Pancreas (tissue), 10 donors: Measurements from ENCODE around the gene SLC7A9. TPM values are rescaled to one million over a fixed set of nuclear protein-coding genes. Genes with fewer than 3 reads are reported as not detected.

ENCODE experiments used
- ATAC-seq, 4 donors: fragments of 200-7000 bp; cut with Tn5 transposase; one replicate each; pipeline versions ENCODE4 v1.8.0 to v1.9.1; 2020; ENCODE audit warnings: mild to moderate bottlenecking in 4 of 4, moderate library complexity in 4 of 4
- DNase-seq, 6 donors: peaks; one replicate each; pipeline ENCODE4 v3.0.0-alpha.2; 2020
- FAIRE-seq: peaks from 2 replicates; lab custom pipeline; 2012; peaks lifted over from hg19 to GRCh38; lab: Jason Lieb, UNC
- H3K27ac ChIP-seq, 4 donors: fragments of 200-600 bp; sonication (generic); 1 replicate in 3 of 4; 2 replicates in 1 of 4; pipeline versions ENCODE4 v1.5.0 to v1.8.0; 2020
- H3K27me3 ChIP-seq, 4 donors: fragments of 200-600 bp; one replicate each; pipeline ENCODE4 v1.8.0; 2021
- H3K36me3 ChIP-seq, 3 donors: fragments of 200-600 bp; sonication (generic) in 1 of 3; one replicate each; pipeline versions ENCODE4 v1.5.0 to v1.8.0; 2020 to 2021
- H3K4me1 ChIP-seq, 3 donors: fragments of 200-600 bp; one replicate each; pipeline ENCODE4 v1.8.0; 2021
- H3K4me3 ChIP-seq, 4 donors: fragments of 200-600 bp; sonication (generic) in 2 of 4; one replicate each; pipeline versions ENCODE4 v1.5.0 to v1.8.0; 2020 to 2021
- H3K9me3 ChIP-seq, 4 donors: fragments of 200-600 bp; one replicate each; pipeline ENCODE4 v1.8.0; 2021
- CTCF ChIP-seq, 4 donors: fragments of 200-600 bp; sonication (generic) in 3 of 4; IDR thresholded peaks; one replicate each; pipeline versions ENCODE4 v1.5.0 to v1.8.0; 2021; ENCODE audit warnings: antibody characterized with exemption in 4 of 4
- WGBS, 2 donors: extraction: QIAGEN DNeasy Blood & Tissue Kit; methylation state at CpG; one replicate each; pipeline ENCODE4 v1.1.7; 2013; 5-methylcytosine and 5-hydroxymethylcytosine counted together
- intact Hi-C, 3 donors: fragments of 100-400 bp; cut with DNase I; formaldehyde crosslinking; loops; one replicate each; pipeline versions ENCODE4 v1.11.1 to v1.14.2; 2022
- polyA plus RNA-seq, 2 donors: library from polyadenylated mRNA; stranded (reverse); fragments of 200-250 nt; gene quantifications; one replicate each; pipeline ENCODE4 v1.2.3, GENCODE V29; 2013
- total RNA-seq, 6 donors: library from RNA; stranded (reverse); fragmentation: NEBNext Ultra II Directional in 4 of 6; extraction: Animal tissue kit (Norgen Biotek cat#: 25700) in 4 of 6; gene quantifications; one replicate each; pipeline versions ENCODE4 v1.2.1 to v1.2.4, GENCODE V29; 2021 to 2023
- donor health status: healthy with polysubstance abuse.
- donor health status: DM: no; HTN: no; CAD: no; lungs with moderate emphysema.
- donor health status: DM: no; HTN: no; CAD: no.
- donor health status: control.
- donor health status: control.
- donor health status: Bipolar disorder and iron deficiency.
- donor health status: DM: yes; HTN: yes; CAD: no.
- donor health status: DM: no; HTN: no; CAD: no.
- donor health status: DM: no; HTN: no; CAD: no.
- donor health status: DM: yes; HTN: yes; CAD: no.

SLC7A9 gene
- total and polyA plus RNA-seq, 8 donors: 0.08 to 1.1 (median 0.28) TPM; not detected in 3

- Histone ChIP-seq H3K4me3 (no peak overlapping the region), H3K4me1 (no peaks in the 10 kb centered on the region), H3K36me3 (no peaks in the 10 kb centered on the region), H3K9me3 (no peaks in the 10 kb centered on the region), H3K27ac (no peak overlapping the region), H3K27me3 (no peaks in the 10 kb centered on the region)
- no peak for DNase-seq
- WGBS, 2 donors: 87 to 96% methylated on average over 8 of the region's 8 CpGs
- no peak for TF ChIP-seq CTCF (IDR thresholded peaks at IDR 0.05)
- no peak for ATAC-seq
- FAIRE-seq: no peak
- intact Hi-C loops: no loop called here
Observed at GRCh38 chr19:32879741-32880140, 10.2 kb upstream of the SLC7A9 start.

- H3K27me3 ChIP-seq: no peaks in the 10 kb centered on the region
- 96 to 98% methylated on average over 12 of the region's 12 CpGs for WGBS, 2 donors
- intact Hi-C loops: no loop called here
- H3K27ac ChIP-seq: no peak overlapping the region
- ATAC-seq: no peak
- TF ChIP-seq CTCF (IDR thresholded peaks at IDR 0.05): no peak
- no peak overlapping the region for H3K4me3 ChIP-seq
- DNase-seq: no peak
- no peak for FAIRE-seq
- H3K4me1 ChIP-seq: no peaks in the 10 kb centered on the region
- H3K36me3 ChIP-seq: no peaks in the 10 kb centered on the region
- no peaks in the 10 kb centered on the region for H3K9me3 ChIP-seq
Observed at GRCh38 chr19:32878988-32879387, 9.4 kb upstream of the SLC7A9 start.

- ATAC-seq (no peak), DNase-seq (no peak), FAIRE-seq (no peak)
- intact Hi-C loops: no loop called here
- Histone ChIP-seq H3K4me3 (no peak overlapping the region), H3K4me1 (no peaks in the 10 kb centered on the region), H3K36me3 (no peaks in the 10 kb centered on the region), H3K27ac (no peak overlapping the region), H3K9me3 (no peaks in the 10 kb centered on the region), H3K27me3 (no peaks in the 10 kb centered on the region)
- 88 to 92% methylated on average over 14 of the region's 14 CpGs for WGBS, 2 donors
- TF ChIP-seq CTCF (IDR thresholded peaks at IDR 0.05): no peak
Observed at GRCh38 chr19:32877977-32878745, 8.6 kb upstream of the SLC7A9 start.

GRCh38 chr19:32877323-32877912 lies 7.9 kb upstream of the SLC7A9 start:
- no peaks in the 10 kb centered on the region for H3K36me3 ChIP-seq
- no peaks in the 10 kb centered on the region for H3K27me3 ChIP-seq
- DNase-seq: no peak
- no peak for TF ChIP-seq CTCF (IDR thresholded peaks at IDR 0.05)
- intact Hi-C loops: no loop called here
- H3K9me3 ChIP-seq: no peaks in the 10 kb centered on the region
- WGBS, 2 donors: 86 to 98% methylated on average over 9 of the region's 9 CpGs
- FAIRE-seq: no peak
- no peak overlapping the region for H3K4me3 ChIP-seq
- H3K27ac ChIP-seq: no peak overlapping the region
- no peaks in the 10 kb centered on the region for H3K4me1 ChIP-seq
- no peak for ATAC-seq

GRCh38 chr19:32876919-32877285 lies 7.3 kb upstream of the SLC7A9 start:
- no peak overlapping the region for H3K27ac ChIP-seq
- no peaks in the 10 kb centered on the region for H3K27me3 ChIP-seq
- H3K36me3 ChIP-seq: no peaks in the 10 kb centered on the region
- intact Hi-C loops: no loop called here
- no peak for DNase-seq
- 91% methylated on average over 12 of the region's 12 CpGs for WGBS, 2 donors
- no peak for FAIRE-seq
- no peak for TF ChIP-seq CTCF (IDR thresholded peaks at IDR 0.05)
- ATAC-seq: no peak
- no peaks in the 10 kb centered on the region for H3K9me3 ChIP-seq
- no peaks in the 10 kb centered on the region for H3K4me1 ChIP-seq
- no peak overlapping the region for H3K4me3 ChIP-seq
